Colonic mucosa (tissue), 4 donors: ENCODE data around the gene CHM. TPM values are rescaled to one million over a fixed set of nuclear protein-coding genes. Genes with fewer than 3 reads are reported as not detected.
A peak's percentile ranks its signal among the peaks of the same experiment; 100 is the strongest.
"Not testable (repeated sequence)": the region's sequence is repeated elsewhere in the genome, so short reads cannot be mapped to it uniquely, and the experiment has no call there.

Experiments used
- DNase-seq: peaks from one replicate; pipeline ENCODE4 v3.0.0-alpha.2; 2020
- H3K27ac ChIP-seq: fragments of 200-600 bp; one replicate; pipeline ENCODE4 v1.8.0; 2021
- H3K27me3 ChIP-seq: fragments of 200-600 bp; one replicate; pipeline ENCODE4 v1.8.0; 2021
- H3K36me3 ChIP-seq: fragments of 200-600 bp; one replicate; pipeline ENCODE4 v1.8.0; 2021
- H3K4me1 ChIP-seq: fragments of 200-600 bp; one replicate; pipeline ENCODE4 v1.8.0; 2021; ENCODE audit warnings: mild to moderate bottlenecking
- H3K4me3 ChIP-seq: fragments of 200-600 bp; one replicate; pipeline ENCODE4 v1.8.0; 2021
- H3K9ac ChIP-seq, 2 donors: one replicate each; pipeline ENCODE4 v1.7.0; 2013; ENCODE audit warnings: control low read depth in 2 of 2, low read depth in 2 of 2, low read length in 2 of 2
- H3K9me3 ChIP-seq: fragments of 200-600 bp; one replicate; pipeline ENCODE4 v1.8.0; 2021
- CTCF ChIP-seq: fragments of 200-600 bp; IDR thresholded peaks from one replicate; pipeline ENCODE4 v1.8.0; 2022; ENCODE audit warnings: antibody characterized with exemption, mild to moderate bottlenecking
- intact Hi-C: fragments of 100-400 bp; cut with DNase I; formaldehyde crosslinking; loops from one replicate; pipeline ENCODE4 v1.14.1; 2022
- total RNA-seq, 2 donors: library from RNA; stranded (reverse); fragmentation: NEBNext Ultra II Directional in 1 of 2; extraction: Animal tissue kit (Norgen Biotek cat#: 25700) in 1 of 2; gene quantifications; one replicate each; pipeline ENCODE4 v1.2.1, GENCODE V29; 2021
- donor health status: healthy.
- donor health status: DM: no; HTN: no; CAD: no.
- donor health status: DM: no; HTN: no; CAD: no.

Gene CHM
- total RNA-seq, 2 donors from 2014 or later, result 16.7 to 16.8 TPM

GRCh38 chrX:86023811-86024210 is 23.5 kb downstream of the CHM start:
- H3K9me3 ChIP-seq, result no peaks in the 10 kb centered on the region
- no peaks in the 10 kb centered on the region for H3K36me3 ChIP-seq
- H3K9ac ChIP-seq, result no peak overlapping the region
- H3K27me3 ChIP-seq, result no peaks in the 10 kb centered on the region
- no peak for TF ChIP-seq CTCF
- no peaks in the 10 kb centered on the region for H3K4me1 ChIP-seq
- DNase-seq, result no peak
- intact Hi-C loops, result no loop called here
- no peak overlapping the region for H3K4me3 ChIP-seq
- no peak overlapping the region for H3K27ac ChIP-seq

- no peaks in the 10 kb centered on the region for H3K4me1 ChIP-seq
- H3K9ac ChIP-seq, result no peak overlapping the region
- no peaks in the 10 kb centered on the region for H3K27me3 ChIP-seq
- H3K27ac ChIP-seq, result no peak overlapping the region
- no peak for DNase-seq
- no peaks in the 10 kb centered on the region for H3K9me3 ChIP-seq
- intact Hi-C loops, result no loop called here
- no peak overlapping the region for H3K4me3 ChIP-seq
- H3K36me3 ChIP-seq, result no peaks in the 10 kb centered on the region
- no peak for TF ChIP-seq CTCF
Observed at GRCh38 chrX:86021652-86022289, 25.6 kb downstream of the CHM start.

- intact Hi-C loops, result no loop called here
- Histone ChIP-seq H3K9me3 (no peaks in the 10 kb centered on the region), H3K27me3 (no peaks in the 10 kb centered on the region), H3K27ac (no peak overlapping the region), H3K36me3 (no peaks in the 10 kb centered on the region), H3K9ac (no peak overlapping the region), H3K4me3 (no peak overlapping the region), H3K4me1 (no peaks in the 10 kb centered on the region)
- DNase-seq, result no peak
- TF ChIP-seq CTCF, result no peak
Observed at GRCh38 chrX:86016139-86016538, 31.2 kb downstream of the CHM start.

- H3K4me1 ChIP-seq, intact Hi-C loops, H3K9me3 ChIP-seq, H3K9ac ChIP-seq, H3K27me3 ChIP-seq, H3K4me3 ChIP-seq, DNase-seq, H3K36me3 ChIP-seq: not testable (repeated sequence)
- peak overlapping the region; percentile 10 for H3K27ac ChIP-seq
Observed at GRCh38 chrX:86014959-86015358, 32.4 kb downstream of the CHM start.

- Histone ChIP-seq H3K27ac (peak overlapping the region; percentile 10), H3K4me3 (no peak overlapping the region), H3K36me3 (no peaks in the 10 kb centered on the region), H3K9me3 (no peaks in the 10 kb centered on the region), H3K4me1 (no peaks in the 10 kb centered on the region), H3K9ac (no peak overlapping the region), H3K27me3 (no peaks in the 10 kb centered on the region)
- intact Hi-C loops, result no loop called here
- no peak for TF ChIP-seq CTCF
- peak; percentile 19 for DNase-seq
Observed at GRCh38 chrX:86014421-86014820, 32.9 kb downstream of the CHM start.

GRCh38 chrX:86013792-86014191 is 33.6 kb downstream of the CHM start:
- Histone ChIP-seq H3K36me3 (no peaks in the 10 kb centered on the region), H3K27me3 (no peaks in the 10 kb centered on the region), H3K9me3 (no peaks in the 10 kb centered on the region), H3K4me1 (no peaks in the 10 kb centered on the region), H3K9ac (no peak overlapping the region), H3K27ac (peak overlapping the region; percentile 10), H3K4me3 (no peak overlapping the region)
- DNase-seq, result no peak
- intact Hi-C loops, result no loop called here
- no peak for TF ChIP-seq CTCF
